Hepatic stellate cell (primary cell): ENCODE measurements around the gene PRKAA1.
A peak's percentile ranks its signal among the peaks of the same experiment; 100 is the strongest.

Experiments used
- DNase-seq: peaks from one replicate; pipeline ENCODE4 v3.0.0; 2011; ENCODE audit warnings: low spot score

Gene PRKAA1

DNA sequence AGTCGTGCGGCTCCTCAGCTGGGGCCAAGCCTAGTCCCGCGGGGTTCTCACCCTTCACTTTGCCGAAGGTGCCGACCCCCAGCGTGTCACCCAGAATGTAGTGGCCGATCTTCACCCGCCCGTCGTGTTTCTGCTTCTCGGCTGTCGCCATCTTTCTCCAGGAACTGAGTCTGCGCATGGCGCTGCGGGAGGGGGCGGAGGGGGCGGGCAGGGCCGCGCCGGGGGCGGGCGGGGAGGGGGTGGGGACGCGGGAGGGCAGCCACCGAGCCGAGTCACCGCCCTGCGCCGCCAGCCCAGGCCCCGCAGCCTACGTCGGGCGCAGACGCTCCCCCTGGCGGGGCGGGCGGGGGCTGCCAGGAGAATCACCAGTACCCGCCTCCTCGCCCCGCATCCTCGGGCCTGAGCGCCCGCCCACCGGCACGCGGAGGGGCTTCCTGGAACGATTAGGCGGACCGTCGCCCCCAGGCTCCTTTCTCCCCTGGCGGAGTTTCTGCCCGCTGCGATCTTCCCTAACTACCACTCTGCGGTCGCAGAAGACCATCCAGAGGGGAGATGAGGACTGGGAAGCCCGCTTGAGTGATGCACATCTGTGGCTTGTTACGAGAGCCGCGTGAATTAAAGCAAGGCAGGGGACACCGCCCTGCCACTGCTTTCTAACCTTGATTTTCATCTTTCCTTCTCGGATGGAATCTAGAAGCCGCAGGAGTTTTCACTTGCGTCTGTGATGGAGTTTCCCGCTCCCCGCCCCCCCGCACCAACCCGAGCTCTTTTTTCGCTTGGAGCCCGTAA, at the start of gene PRKAA1:
PRKAA1 (minus strand) TSS at position 363 of the 789 bp plus-strand sequence; CDS start at position 178, 185 bp downstream.
- peak; percentile 89 for DNase-seq

DNA sequence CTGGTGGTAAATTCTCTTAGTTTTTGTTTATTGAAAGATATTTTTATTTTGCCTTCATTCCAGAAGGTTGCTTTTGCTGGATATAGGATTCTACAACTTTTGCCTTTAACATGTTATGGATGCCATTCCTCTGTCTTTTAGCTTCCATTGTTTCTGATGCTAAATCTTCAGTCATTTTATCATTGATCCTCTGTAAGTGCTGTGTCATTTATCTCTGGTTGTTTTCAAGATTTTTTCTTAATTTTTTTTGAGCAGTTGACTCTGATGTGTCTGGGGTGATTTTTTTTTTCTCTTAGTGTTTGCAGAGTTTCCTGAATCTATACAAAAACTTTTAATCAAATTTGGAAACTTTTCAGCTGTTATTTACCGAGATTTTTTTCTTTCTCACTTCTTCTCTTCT, 49.4 kb upstream of the PRKAA1 start:
- DNase-seq, result no peak

DNA sequence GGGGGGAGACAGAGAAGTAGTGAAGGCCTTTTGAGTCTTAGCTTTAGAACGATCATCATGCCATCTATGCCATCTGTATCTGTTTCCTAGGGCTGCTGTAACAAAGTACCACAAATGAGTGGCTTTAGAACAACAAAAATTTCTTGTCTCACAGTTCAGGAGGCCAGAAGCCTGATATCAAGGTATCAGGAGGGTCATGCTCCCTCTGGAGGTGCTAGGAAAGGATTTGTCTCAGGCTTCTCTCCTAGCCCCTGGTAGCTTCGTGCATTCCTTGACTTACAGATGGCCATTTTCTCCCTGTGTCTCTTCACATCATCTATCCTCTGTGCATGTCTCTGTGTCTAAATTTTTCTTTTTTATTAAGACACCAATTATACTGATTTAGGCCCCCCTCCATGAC, 48.2 kb upstream of the PRKAA1 start:
- DNase-seq, result no peak

DNA sequence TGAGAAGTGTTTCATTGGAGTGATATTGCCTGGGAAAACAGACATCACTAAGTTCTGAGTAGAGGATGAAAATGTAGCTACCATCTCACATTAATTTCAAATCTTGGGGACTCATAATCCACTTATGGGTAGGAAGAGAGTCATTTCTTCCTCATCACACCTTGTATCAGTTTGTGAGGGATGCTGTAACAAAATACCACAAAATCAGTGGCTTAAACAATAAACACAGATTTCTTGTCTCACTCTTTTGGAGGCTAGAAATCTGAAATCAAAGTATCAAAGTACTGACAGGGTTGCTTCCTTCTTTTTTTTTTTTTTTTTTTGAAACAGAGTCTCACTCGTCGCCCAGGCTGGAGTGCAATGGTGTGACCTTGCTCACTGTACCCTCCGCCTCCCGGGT, 46.4 kb upstream of the PRKAA1 start:
- no peak for DNase-seq

DNA sequence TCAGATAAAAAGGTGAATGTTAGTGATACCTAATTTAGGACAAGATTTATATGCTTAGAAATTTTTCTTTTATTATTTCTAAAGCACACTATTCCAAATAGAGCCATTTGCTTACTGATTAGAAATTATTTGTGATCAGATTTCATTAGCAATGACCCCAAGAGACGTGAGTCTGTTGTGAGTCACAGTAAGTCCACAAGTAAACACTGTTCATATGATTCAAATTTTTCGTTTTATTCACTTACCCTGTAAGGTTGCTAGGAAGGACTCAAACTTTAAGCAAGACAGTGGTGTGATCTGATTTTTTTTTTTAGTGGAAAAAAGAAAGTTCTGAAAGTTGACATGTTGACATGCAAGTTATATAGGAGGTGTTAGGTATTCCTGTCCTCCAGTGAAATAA, 44.2 kb upstream of the PRKAA1 start:
- DNase-seq, result peak; percentile 42

DNA sequence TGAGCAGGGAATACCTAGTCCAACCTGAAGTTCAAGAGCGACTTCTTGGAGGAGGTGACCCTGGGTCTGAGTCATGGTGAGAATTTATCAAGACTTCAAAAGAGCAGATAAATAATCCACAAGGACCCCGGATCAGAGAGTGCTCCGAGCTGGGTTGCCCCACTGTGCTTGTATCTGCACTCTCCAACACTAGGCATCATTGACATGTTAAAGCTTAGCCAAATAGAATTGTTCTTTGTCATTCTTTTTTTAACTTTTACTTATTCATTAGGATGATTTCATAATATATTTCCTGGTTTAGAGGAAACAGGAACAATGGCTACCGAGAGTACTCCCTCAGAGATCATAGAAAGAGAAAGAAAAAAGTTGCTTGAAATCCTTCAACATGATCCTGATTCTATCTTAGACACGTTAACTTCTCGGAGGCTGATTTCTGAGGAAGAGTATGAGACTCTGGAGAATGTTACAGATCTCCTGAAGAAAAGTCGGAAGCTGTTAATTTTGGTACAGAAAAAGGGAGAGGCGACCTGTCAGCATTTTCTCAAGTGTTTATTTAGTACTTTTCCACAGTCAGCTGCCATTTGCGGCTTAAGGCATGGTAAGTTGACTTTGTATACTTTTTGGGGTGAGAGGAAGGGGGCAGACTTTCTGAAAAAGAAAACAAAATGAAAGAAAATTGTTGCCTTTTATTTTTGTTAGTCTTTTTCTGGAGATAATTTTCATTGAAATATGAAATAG, 43.1 kb upstream of the PRKAA1 start, which contains the start of gene CARD6:
CARD6 (plus strand) TSS at position 300 of the 738 bp plus-strand sequence; CDS start at position 316, 16 bp downstream.
- peak; percentile 34 for DNase-seq

DNA sequence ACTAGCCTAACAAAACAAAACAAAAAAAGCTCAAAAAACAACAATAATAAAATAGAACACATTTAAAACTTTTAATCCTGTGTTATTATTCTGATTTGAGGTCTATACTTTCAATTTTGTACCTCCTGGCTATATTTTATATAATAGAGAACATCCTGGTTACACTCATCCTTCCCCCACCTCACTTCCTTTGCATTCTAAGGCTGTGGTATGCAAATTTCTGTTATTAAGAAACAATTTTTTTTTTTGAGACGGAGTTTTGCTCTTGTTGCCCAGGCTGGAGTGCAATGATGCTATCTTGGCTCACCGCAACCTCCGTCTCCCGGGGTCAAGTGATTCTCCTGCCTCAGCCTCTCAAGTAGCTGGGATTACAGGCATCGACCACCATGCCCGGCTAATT, 39.9 kb upstream of the PRKAA1 start:
- no peak for DNase-seq

DNA sequence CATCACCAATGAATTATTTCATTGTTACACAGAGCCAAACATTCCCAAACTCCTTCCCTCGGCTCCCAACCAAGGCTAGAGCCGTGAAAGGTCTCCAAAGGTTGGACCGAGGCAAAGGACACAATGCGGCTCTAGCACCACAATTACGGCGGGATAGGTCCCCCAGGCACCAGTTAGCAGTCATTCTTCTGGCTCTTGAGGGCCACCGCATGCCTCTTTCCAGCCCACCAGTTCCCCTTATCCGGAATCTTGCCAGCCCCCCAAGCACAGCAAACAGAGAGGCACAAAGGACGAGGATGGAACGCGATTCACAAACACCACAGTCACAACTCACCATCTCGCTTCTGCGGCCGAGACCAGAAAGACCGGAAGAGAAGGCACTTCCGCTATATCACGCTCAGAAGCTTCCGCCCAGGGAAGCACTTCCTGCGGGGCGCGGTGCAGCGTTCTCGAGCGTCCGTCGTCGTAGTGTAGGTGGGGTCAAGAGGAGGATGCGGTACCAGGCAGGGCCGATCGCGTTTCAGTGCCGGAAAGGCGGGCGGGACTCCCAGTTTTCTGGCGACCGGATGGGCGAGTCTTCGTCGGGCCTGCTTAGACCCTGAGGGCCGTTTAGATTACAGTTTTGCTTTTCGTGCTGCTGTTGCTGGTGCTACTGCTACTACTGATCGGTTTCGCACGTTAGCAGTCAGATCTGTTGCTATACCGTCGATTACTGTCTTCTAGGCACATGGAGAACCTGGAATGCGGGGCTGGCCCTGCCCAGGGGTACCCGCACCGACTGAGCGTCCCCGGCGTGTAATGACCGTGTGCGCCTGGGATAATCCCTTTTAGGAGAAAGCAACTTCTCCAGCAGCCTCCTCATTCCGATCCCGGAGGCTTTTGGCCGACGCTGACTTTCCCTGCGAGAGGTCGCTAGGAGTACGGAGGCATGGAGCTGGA, 36.9 kb upstream of the PRKAA1 start, which contains the start of gene RPL37:
RPL37 (minus strand) TSS at position 374 of the 939 bp plus-strand sequence; CDS start at position 337, 37 bp downstream.
- DNase-seq, result peak; percentile 93

DNA sequence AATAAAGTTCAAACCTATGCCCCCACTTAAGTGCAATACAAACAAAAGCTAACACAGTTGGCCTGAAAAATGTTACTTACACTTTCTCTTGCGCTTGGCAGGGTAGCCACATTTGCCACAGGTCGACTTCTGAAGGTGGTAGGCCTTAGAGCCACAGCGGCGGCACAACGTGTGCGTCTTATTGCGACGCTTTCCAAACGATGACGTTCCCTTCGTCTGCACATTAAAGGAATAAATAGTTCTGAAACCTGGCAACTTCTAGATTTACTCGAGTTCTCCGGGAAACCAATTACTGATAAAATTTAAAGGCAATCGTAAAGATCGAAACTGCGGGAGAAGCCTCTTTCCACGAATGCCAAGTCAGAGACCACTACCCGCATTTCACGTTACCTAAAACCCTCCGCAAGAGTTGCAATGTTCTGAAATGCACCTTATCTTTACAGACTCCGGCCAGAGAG, 36.2 kb upstream of the PRKAA1 start:
- DNase-seq, result no peak

DNA sequence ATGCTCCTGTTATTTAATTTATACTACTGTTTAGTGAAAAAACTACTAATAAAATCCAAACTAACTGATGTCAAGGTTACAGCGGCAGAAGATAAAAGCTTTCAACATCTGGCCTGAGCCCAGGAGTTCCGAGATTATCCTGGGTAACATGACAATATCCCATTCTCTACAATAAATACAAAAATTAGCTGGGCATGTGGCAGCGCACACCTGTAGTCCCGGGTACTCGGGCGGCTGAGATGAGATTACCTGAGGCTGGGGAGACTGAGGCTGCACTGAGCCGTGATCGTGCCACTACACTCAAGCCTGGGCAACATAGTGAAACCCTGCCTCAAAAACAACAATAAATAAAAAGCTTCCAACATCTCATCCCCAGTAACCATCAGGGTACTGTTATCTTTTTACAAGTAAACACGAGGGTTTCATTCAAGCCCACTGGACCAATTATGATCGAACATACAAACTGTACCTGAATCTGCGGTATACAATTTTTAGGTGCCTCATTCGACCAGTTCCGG, 35.6 kb upstream of the PRKAA1 start:
- DNase-seq, result no peak

DNA sequence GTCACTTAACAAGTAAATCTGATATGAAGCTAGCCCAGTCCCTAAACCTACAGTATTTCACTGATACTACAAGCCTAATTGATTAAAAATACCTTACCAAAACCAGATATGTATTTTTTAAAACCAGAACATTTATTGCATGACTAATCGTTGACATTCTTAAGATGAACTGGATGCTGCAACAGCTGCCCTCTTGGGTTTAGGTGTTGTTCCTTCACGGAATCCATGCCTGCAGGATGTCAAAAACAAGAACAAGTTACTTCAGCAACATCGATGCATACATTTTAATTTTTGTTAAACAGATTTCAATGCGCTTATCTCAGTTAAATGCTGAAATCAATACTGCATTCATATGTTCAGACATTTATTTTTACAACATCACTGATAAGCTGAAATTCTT, 34.2 kb upstream of the PRKAA1 start:
- no peak for DNase-seq

DNA sequence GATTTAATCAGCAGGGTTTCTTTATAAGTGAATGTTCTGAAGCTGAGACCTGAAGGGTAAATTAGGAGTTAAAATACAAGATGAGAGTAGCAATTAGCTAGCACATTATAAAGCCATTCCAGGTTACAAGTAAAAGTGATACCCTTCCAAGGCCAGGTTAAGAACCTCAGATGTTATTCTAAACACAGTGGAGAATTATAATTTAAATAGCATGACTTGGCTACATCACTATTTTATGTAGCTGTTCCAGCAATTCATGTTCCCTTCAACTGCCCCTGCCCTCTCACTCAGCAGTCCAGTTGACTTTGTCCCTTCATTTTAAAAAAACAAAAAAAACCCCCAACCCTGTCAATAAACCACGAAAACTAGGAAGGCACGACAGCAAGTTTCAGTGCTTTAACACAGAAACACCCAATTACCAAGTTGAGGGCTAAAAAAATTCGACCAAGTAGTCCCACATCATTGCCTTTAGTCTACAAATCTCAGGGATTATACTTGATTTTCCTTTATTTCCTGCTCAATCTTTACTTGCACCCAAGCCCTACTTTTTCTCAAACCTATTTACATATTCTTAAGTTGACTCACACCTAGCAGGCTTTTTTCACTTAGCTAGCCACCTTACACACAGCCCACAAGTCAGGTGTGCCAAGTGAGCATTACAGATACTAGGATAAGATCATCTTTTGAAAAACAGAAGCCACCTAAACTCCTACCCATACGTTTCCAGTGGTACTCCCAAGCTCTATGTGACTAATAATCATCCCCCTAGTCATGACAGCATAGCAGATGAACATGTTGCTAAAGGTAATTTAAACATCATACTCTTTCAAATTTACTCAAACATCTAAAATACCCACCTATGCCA, 33.4 kb upstream of the PRKAA1 start:
- no peak for DNase-seq

DNA sequence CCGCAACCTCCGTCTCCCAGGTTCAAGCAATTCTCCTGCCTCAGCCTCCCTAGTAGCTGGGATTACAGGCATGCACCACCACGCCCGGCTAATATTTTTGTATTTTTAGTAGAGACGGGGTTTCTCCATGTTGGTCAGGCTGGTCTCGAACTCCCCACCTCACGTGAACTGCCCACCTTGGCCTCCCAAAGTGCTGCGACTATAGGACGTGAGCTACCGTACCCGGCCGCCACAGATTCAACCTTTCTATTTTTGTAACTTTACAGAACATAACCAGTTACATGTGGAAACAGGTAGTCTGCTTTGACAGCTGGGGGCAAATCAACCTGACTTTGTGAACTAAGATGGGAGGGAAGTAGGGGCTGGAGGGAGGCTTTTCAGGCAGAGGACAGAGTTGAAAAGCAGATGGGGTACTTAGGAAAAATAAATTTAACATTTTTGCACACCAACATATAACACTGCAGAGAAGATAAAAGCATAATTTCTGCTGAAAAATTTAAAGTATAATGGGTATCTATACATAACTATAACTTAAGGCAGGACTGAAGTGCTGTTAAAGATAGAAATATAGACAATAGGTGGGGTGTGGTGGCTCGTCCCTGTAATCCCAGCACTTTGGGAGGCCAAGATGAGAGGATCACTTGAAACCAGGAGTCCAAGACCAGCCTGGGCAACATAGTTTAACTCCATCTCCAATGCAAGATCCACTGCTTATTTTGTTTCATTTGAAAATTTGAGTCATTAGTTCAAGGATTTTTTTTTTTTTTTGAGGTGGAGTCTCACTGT, 31.8 kb upstream of the PRKAA1 start:
- no peak for DNase-seq

DNA sequence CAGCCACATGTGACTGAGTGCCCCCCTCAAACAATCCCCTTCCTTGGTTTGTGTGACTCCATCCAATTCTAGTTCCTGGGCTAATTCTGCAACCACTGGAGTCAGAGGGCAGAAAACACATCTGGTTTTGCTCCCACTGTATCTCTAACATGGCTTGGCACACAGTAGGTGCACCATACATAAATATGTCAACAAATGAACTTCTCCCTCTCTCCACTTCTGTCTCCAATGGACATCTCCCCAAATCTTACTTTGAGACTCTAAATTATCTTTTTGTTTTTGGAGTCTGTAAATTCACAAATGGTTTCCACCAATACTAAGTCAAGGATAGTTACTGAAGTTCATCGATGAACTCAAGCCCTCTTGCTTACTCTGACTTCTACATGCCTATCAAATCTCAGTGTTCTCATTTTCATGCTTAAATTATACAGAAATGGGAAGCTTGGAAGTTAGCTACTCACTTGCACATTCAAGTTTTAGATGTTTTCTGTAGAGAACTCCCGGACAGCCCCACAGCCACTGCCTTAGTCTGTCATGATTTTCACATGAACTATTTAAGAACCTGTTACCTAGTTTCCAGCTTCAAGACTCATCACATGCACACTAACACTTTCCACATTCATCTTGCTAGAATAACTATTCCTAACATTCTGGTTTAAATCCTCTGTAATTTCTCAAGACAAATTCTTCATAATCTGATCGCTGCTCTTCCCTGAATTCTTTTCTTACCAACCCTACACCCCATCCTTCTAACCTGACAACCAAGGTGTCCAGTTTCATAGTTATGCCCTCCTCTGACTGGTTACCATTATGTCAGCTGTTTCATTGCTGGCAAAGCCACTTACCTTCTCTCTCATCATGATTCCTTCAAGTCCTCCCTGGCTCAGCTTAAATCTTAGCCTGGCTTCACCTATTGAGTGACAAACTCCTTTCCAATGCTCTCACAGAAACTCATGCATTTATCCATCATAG, 30.8 kb upstream of the PRKAA1 start:
- no peak for DNase-seq

DNA sequence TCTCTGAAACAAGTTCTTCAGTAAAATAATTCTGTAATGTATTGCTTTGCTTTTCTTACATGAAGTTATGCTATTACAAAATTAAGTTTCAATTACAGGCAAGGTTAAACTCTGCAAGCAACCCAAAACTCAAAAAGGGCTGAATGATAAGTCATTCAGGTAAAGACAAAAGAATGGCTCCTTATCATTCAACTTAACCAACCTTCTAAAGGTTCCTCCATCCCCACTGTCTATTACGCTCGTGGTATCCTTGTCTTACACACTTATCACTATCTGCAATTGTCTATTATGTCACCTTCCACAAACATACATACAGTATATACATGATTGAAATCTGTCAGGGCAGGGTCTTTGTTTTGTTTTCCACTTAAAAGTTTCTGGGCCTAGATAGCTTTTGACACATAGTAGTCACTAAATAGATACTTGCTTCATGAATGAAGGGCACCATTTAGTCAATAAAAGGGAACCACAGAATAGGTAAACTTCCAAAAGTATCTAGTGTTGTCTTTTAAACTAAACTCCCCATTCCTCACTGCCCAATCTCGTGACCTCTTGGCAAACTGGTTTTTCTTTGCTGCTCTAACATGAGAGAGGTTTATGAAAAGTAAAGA, 30.0 kb upstream of the PRKAA1 start:
- DNase-seq, result no peak

DNA sequence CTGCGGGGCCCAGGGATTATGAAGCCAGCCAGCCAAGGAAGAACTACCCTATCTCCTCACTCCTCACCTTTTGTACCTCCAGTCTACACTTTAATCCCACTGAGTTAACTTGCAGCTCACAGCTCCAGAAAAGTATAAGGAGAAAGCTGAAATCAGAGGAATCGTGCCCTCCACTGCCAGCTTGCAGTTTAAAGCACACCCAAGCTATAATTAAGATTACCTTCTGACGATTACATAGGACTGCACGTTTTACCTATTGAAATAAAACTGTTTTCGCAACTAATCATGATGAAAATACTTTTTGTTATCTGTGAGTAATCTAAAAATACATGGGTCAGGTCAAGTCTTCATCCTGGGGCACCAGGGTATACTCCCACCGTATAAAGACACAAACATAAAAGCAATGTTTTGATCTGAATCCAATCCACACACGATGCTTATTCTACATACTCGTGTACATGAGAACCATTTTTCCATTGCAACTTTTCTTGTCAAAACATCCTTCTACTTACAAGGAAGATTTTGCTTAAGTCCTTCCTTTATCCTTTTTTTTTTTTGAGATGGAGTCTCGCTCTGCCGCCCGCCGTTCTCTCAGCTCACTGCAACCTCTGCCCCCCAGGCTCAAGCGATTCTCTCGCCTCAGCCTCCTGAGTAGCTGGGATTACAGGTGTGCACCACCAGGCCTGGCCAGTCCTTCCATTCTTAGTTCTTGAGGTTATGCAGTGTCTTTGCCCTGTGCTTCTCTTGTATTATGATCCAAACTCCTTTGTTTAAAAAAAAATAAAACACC, 29.2 kb upstream of the PRKAA1 start:
- DNase-seq, result no peak

DNA sequence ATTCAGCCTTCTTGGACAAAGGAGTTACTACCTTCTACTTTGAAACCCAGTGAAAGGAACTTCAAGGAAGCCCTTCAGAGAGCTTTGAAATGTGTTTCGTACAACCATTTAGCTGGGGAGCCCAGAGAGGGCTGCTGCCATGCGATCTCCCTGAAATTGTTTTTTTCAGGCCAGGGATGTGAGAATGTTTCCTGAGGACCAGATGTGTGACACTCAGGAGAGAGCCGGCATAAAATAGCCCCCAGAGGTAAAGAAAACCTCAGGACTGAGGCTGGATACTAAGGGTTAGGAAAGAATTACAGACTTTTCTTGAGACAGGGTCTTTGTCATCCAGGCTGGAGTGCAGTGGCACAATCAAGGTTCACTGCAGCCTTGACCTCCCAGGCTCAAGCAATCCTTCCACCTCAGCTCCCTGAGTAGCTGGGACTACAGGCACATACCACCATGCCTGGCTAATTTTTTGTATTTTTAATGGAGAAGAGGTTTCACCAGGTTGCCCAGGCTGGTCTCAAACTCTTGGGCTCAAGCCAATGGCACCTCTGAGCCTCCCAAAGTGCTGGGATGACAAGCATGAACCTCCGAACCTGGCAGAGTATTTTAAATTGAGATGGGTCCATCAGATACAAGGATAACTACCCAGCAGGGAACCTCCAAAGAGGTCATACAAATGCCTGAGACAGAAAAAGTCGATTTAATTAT, 28.5 kb upstream of the PRKAA1 start:
- no peak for DNase-seq
